Fibroblast of lung (primary cell): ENCODE data around the gene NTNG1.

Experiments
- EZH2 ChIP-seq: IDR thresholded peaks from 2 replicates; pipeline ENCODE4 v1.5.1; 2012; ENCODE audit warnings: low read length, control low read depth, mild to moderate bottlenecking; ENCODE audit errors: missing control alignments
- TF ChIP-seq, protein P1 (sequence below), 2 donors: IDR thresholded peaks in 1 of 2; conservative IDR thresholded peaks in 1 of 2; 1 replicate in 1 of 2; 2 replicates in 1 of 2; pipeline ENCODE4 v1.5.1; 2011 to 2012; ENCODE audit warnings: low read length in 2 of 2, control low read depth in 1 of 2, inconsistent platforms in 1 of 2, low read depth in 1 of 2, mild to moderate bottlenecking in 1 of 2

DNA sequence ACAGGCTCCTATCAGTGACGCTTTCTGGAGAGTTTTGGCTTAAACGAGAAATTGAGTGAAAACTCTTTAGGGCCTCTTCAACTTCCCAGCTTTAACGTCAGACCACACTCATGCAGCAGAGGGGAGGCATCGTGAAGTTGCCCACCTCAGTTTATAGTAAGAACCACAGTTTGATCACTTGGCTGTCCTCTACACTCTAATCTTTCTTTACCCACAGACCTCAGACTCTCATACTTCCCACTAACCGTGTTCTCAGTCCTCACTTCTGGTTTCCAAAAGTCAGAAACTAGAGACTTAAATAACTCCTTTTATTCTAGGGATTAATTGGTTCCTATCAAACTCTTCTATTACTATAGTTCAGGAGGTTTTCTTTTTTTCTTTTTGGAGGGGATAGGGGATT lies 302.2 kb downstream of the NTNG1 start:
- TF ChIP-seq, protein P1, sequence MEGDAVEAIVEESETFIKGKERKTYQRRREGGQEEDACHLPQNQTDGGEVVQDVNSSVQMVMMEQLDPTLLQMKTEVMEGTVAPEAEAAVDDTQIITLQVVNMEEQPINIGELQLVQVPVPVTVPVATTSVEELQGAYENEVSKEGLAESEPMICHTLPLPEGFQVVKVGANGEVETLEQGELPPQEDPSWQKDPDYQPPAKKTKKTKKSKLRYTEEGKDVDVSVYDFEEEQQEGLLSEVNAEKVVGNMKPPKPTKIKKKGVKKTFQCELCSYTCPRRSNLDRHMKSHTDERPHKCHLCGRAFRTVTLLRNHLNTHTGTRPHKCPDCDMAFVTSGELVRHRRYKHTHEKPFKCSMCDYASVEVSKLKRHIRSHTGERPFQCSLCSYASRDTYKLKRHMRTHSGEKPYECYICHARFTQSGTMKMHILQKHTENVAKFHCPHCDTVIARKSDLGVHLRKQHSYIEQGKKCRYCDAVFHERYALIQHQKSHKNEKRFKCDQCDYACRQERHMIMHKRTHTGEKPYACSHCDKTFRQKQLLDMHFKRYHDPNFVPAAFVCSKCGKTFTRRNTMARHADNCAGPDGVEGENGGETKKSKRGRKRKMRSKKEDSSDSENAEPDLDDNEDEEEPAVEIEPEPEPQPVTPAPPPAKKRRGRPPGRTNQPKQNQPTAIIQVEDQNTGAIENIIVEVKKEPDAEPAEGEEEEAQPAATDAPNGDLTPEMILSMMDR (conservative IDR thresholded peaks at IDR 0.05 in 1 of 2, IDR thresholded peaks at IDR 0.05 in 1 of 2; ENCODE audit: low read depth in 1 of 2, low read length in 2 of 2), result no peak
- no peak for TF ChIP-seq EZH2
